HG03521 (cell line): Measurements from ENCODE around the gene CAPN7.

Source experiments
- ATAC-seq: cut with Tn5 transposase; IDR thresholded peaks from one replicate; pipeline ENCODE4 v1.9.1; 2021; ENCODE audit warnings: mild to moderate bottlenecking, moderate library complexity; ENCODE audit not compliant: unreplicated experiment

Gene CAPN7

GRCh38 chr3:15294929-15295328 lies 88.9 kb downstream of the CAPN7 start:
- ATAC-seq = no peak

GRCh38 chr3:15295506-15295905 lies 89.5 kb downstream of the CAPN7 start:
- ATAC-seq = no peak

GRCh38 chr3:15297608-15298350 lies 91.7 kb downstream of the CAPN7 start:
- no peak for ATAC-seq

- no peak for ATAC-seq
Measured at GRCh38 chr3:15298504-15298903, 92.5 kb downstream of the CAPN7 start.

- no peak for ATAC-seq
Measured at GRCh38 chr3:15299036-15299435, 93.0 kb downstream of the CAPN7 start.

- no peak for ATAC-seq
Measured at GRCh38 chr3:15300323-15301078, 94.5 kb downstream of the CAPN7 start.

- ATAC-seq = no peak
Measured at GRCh38 chr3:15301761-15302160, 95.7 kb downstream of the CAPN7 start.
